Vagina (tissue), 2 donors: Measurements from ENCODE around the gene ANAPC2.

Experiments used
- CTCF ChIP-seq, 3 experiments: fragments of 450-650 bp in 2 of 3; fragments of 200-600 bp in 1 of 3; sonication (generic) in 1 of 3; IDR thresholded peaks; one replicate each; pipeline ENCODE4 v1.5.1; 2017 to 2019; ENCODE audit warnings: antibody characterized with exemption in 3 of 3, mild to moderate bottlenecking in 2 of 3, moderate library complexity in 2 of 3
- POLR2A ChIP-seq, 2 donors: fragments of 450-650 bp; IDR thresholded peaks; one replicate each; pipeline ENCODE4 v1.6.1; 2017; ENCODE audit warnings: antibody characterized with exemption in 2 of 2, mild to moderate bottlenecking in 2 of 2, moderate library complexity in 2 of 2
- POLR2AphosphoS5 ChIP-seq, 2 donors: sonication (generic); formaldehyde crosslinking; IDR thresholded peaks; one replicate each; pipeline ENCODE4 v1.9.0; 2017; ENCODE audit warnings: antibody characterized with exemption in 2 of 2, mild to moderate bottlenecking in 2 of 2, low read depth in 1 of 2; ENCODE audit not compliant: insufficient read depth in 1 of 2

DNA sequence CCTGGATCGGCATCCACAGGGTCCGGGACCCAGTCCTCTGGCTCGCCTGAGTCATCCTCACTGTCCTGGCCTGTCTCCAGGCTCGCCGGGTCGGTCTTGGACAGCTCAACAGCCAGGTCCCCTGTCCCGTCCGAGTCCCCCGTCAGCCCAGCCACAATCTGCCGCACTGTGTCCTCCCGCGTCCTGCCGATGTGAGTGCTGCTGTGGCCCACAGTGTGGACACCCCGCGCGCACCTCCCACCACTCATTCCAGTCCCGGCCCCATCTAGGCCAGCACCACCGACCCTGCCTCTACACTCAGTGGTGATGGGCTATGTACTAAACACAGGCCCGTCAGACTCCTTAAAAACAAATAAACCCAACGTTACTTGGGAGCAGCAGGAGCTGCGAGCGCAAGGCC, 6.7 kb downstream of the ANAPC2 start:
- TF ChIP-seq POLR2A (IDR thresholded peaks at IDR 0.05), result no peak
- TF ChIP-seq CTCF (IDR thresholded peaks at IDR 0.05), result no peak
- TF ChIP-seq POLR2AphosphoS5 (IDR thresholded peaks at IDR 0.05; ENCODE audit: insufficient read depth in 1 of 2, low read depth in 1 of 2), result no peak
